ENCODE data around the gene FBXO38.

FBXO38 gene

DNA sequence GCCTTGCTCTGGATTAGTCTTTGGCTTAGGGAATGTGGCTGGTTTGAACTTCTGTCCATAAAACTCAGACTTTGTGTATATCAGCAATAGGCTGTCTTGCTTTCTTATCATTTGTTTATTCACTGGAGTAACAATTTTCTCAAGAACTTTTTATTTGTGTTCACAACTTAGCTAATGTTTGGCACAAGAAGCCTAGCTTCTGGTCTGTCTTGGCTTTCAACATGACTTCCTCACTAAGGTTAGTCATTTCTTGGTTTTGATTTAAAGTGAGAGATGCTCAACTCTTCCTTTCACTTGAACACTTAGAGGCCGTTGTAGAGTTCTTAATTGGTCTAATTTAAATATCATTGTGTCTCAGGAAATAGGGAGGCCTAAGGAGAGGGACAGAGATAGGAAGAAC, 4.9 kb downstream of the FBXO38 start:
- peak overlapping the region in 2 of 11 experiments; percentile 14 to 18; a peak in 2 of 22 replicates for H3K27ac ChIP-seq
- peaks cover 18 to 71% (median 42%) of the 10 kb centered on the region in 11 experiments; a peak in 21 of 22 replicates for H3K36me3 ChIP-seq

DNA sequence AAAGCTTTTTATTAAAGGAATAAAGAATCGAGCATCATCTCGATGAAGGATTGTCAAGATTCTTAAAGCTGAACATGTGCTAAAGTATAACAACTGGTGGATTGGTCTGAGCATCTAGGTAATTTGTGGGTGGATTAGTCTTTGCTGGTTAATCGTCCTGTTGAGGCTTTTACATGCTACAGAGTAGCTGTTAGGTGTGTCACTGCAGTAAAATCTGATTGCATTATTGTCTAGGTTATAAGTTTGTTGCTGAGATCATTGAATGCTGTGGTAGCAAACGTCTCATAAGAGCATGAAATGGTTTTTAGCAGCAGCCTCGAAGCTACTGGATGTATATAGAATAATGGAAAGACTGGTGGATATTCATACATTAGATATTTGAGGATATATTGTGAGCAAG, 7.2 kb downstream of the FBXO38 start:
- Histone ChIP-seq H3K4me3 (no peak overlapping the region), H3K9me3 (replicated peaks in 1 of 11) (no peaks in the 10 kb centered on the region), H3K9ac (peak overlapping the region in 2 of 11 experiments; percentile 17 to 23; a peak in 2 of 22 replicates), H3K27ac (peak overlapping the region in 1 of 11 experiments; percentile 29; a peak in 1 of 22 replicates), H3K4me1 (peaks cover 5 to 96% (median 15%) of the 10 kb centered on the region in 10 experiments), H3K4me2 (peak overlapping the region in 3 of 11 experiments; percentile 46 to 67 (median 54); a peak in 6 of 22 replicates), H3K27me3 (no peaks in the 10 kb centered on the region), H3K36me3 (peaks cover 32 to 90% (median 64%) of the 10 kb centered on the region in 11 experiments; a peak in 21 of 22 replicates), H4K20me1 (peaks cover 10 to 89% (median 70%) of the 10 kb centered on the region in 11 experiments; a peak in 16 of 22 replicates)
- TF ChIP-seq Cebpa-rat (IDR thresholded peaks at IDR 0.05): no peak

More for the DNA sequence above, 4.9 kb downstream of the FBXO38 start:
- H3K27me3 ChIP-seq: no peaks in the 10 kb centered on the region
- peaks cover 21 to 93% (median 31%) of the 10 kb centered on the region in 10 experiments for H3K4me1 ChIP-seq
- no peaks in the 10 kb centered on the region for H3K9me3 ChIP-seq (replicated peaks in 1 of 11)
- peaks cover 10 to 79% (median 61%) of the 10 kb centered on the region in 11 experiments; a peak in 16 of 22 replicates for H4K20me1 ChIP-seq
- no peak overlapping the region for H3K4me3 ChIP-seq
- no peak overlapping the region for H3K9ac ChIP-seq
- H3K4me2 ChIP-seq: peak overlapping the region in 4 of 11 experiments; percentile 31 to 99 (median 94); a peak in 7 of 22 replicates
- TF ChIP-seq Cebpa-rat (IDR thresholded peaks at IDR 0.05): no peak

DNA sequence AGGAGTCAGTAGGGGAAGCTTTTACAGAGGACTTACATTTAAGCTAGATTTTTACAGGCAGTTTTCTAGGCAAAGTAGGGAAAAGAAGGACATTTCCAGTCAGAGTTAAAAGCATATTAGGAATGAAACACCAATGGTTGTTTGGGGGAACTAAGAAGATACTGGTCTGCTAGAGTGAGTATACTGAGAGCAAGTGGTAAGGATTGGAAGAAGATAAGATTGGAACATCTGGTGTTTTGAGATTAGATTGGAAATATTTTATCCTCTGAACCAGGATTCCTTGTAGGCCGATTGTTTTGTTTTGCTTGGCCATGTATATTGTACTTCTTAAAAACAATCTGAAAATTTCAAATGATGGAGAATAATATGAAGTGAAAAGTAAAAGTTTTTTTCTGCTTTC, 7.7 kb downstream of the FBXO38 start:
- TF ChIP-seq Cebpa-rat (IDR thresholded peaks at IDR 0.05): no peak
- no peaks in the 10 kb centered on the region for H3K9me3 ChIP-seq (replicated peaks in 1 of 11)
- peaks cover 0 to 94% (median 10%) of the 10 kb centered on the region in 10 experiments; a peak in 15 of 20 replicates for H3K4me1 ChIP-seq
- H3K27me3 ChIP-seq: no peaks in the 10 kb centered on the region
- H3K27ac ChIP-seq: peak overlapping the region in 3 of 11 experiments; percentile 29 to 42 (median 31); a peak in 4 of 22 replicates
- H3K9ac ChIP-seq: peak overlapping the region in 4 of 11 experiments; percentile 2 to 23 (median 16); a peak in 3 of 22 replicates
- H3K36me3 ChIP-seq: peaks cover 36 to 90% (median 68%) of the 10 kb centered on the region in 11 experiments; a peak in 21 of 22 replicates
- no peak overlapping the region for H3K4me3 ChIP-seq
- H3K4me2 ChIP-seq: peak overlapping the region in 3 of 11 experiments; percentile 46 to 67 (median 54); a peak in 6 of 22 replicates
- peaks cover 10 to 85% (median 70%) of the 10 kb centered on the region in 11 experiments; a peak in 16 of 22 replicates for H4K20me1 ChIP-seq

DNA sequence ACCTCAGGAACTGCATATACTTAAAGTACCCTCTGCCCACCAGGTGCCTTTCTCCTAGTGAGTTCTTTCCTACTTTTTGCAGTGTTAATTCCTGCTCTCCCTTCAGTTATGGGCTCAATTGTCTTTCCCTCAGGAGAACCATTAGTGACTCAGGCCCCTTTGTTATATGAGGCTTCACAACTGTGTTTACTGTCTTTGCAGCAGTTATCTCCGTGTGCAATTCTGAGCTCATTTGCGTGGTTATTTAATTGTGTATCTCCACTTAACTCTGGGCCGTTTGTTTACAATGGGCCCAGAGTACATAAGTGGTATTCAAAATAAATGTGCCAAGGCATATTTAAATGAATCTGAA, 9.6 kb downstream of the FBXO38 start:
- H3K27ac ChIP-seq: no peak overlapping the region; a peak in 1 of 22 replicates
- H3K9ac ChIP-seq: no peak overlapping the region
- H3K36me3 ChIP-seq: peaks cover 45 to 92% (median 67%) of the 10 kb centered on the region in 11 experiments

DNA sequence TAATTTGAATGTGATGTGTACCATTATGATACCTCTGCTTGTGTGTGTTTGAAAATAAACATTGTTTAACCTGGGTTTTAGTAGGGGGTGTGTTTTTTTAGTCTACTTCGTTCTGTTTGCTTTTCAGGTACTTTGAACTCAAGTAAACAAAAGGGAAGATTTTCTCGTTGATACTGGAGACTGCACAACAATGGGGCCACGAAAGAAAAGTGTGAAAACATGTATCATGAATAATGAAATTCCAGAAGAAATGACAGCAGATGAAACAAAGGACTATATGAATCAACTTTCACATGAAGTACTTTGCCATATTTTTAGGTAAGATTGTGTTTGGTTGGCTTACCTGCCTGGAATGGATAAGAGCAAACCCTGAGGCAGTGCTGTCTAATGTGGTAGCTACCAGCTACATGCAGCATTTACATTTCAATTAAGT, 10.8 kb downstream of the FBXO38 start:
- Histone ChIP-seq H3K27ac (no peak overlapping the region), H3K27me3 (no peaks in the 10 kb centered on the region), H4K20me1 (peaks cover 10 to 56% (median 45%) of the 10 kb centered on the region in 11 experiments; a peak in 16 of 22 replicates), H3K9me3 (replicated peaks in 1 of 11) (peaks cover 0 to 5% (median 0%) of the 10 kb centered on the region in 11 experiments; a peak in 1 of 22 replicates), H3K4me3 (no peak overlapping the region), H3K4me1 (peaks cover 0 to 87% (median 13%) of the 10 kb centered on the region in 10 experiments; a peak in 14 of 20 replicates), H3K36me3 (peaks cover 46 to 92% (median 67%) of the 10 kb centered on the region in 11 experiments), H3K9ac (no peak overlapping the region), H3K4me2 (peak overlapping the region in 1 of 11 experiments; percentile 67; a peak in 1 of 22 replicates)
- TF ChIP-seq Cebpa-rat (IDR thresholded peaks at IDR 0.05): no peak

More for the DNA sequence above, 9.6 kb downstream of the FBXO38 start:
- no peak for TF ChIP-seq Cebpa-rat (IDR thresholded peaks at IDR 0.05)
- Histone ChIP-seq H4K20me1 (peaks cover 10 to 68% (median 57%) of the 10 kb centered on the region in 11 experiments; a peak in 16 of 22 replicates), H3K27me3 (no peaks in the 10 kb centered on the region), H3K4me2 (peak overlapping the region in 2 of 11 experiments; percentile 29 to 67; a peak in 5 of 22 replicates), H3K4me3 (no peak overlapping the region), H3K9me3 (replicated peaks in 1 of 11) (peaks cover 0 to 5% (median 0%) of the 10 kb centered on the region in 11 experiments; a peak in 1 of 22 replicates), H3K4me1 (peaks cover 0 to 87% (median 10%) of the 10 kb centered on the region in 10 experiments; a peak in 14 of 20 replicates)

DNA sequence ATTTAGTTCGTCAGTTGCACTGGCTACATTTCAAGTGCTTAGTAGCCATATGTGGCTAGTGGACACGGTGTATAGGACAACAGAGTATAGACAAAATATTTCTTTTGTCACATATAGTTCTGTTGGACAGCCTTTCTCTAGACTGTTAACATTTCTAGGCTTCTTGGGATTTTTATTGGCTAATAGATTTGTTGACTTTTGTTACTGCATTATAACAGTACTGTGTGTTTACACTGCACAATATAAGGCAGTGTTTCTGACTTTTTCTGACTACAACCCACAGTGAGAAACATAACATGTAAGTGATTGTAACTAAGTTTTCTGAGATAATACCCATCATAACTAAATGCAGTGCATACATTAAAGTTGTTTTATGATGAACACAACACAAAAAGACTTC, 11.3 kb downstream of the FBXO38 start:
- H3K4me1 ChIP-seq: peaks cover 0 to 87% (median 14%) of the 10 kb centered on the region in 10 experiments; a peak in 14 of 20 replicates

DNA sequence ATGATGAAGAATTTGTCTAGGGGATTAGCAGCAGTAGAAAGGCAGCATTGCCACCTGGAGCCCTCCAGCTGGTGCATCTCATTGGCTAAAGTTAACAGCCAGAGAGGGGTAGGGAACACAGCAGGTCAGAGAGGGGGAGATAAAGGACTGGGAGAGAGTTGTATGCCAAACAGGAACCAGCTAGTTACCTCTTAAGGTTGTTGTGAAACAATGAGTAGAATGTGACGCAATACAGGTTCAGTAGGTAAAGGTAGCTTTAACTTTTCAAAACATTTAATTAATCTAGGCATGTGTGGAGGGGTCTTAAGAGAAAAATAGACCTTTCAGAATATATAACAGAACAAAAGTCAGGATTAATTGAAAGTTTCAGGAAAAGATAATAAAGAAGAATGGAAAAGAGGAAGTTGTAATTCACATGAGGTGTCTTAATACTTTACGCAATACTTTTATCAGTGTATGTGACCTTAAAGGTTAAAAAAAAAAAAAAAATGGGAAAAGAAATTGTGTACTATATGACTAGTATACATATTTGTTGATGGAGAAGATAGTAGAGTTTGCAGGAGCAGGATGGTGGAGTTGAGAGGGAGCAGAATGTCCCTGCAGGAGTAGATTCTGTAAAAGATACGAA, 14.3 kb downstream of the FBXO38 start:
- Histone ChIP-seq H3K27me3 (no peaks in the 10 kb centered on the region), H3K9ac (no peak overlapping the region; a peak in 1 of 22 replicates), H3K36me3 (peaks cover 69 to 99% (median 86%) of the 10 kb centered on the region in 11 experiments), H3K9me3 (replicated peaks in 1 of 11) (peaks cover 0 to 5% (median 0%) of the 10 kb centered on the region in 11 experiments; a peak in 1 of 22 replicates), H3K4me2 (peak overlapping the region in 8 of 11 experiments; percentile 40 to 90 (median 64); a peak in 15 of 22 replicates), H3K4me1 (peaks cover 16 to 87% (median 41%) of the 10 kb centered on the region in 10 experiments; a peak in 19 of 20 replicates), H3K4me3 (no peak overlapping the region), H4K20me1 (peaks cover 5 to 21% (median 13%) of the 10 kb centered on the region in 11 experiments; a peak in 15 of 22 replicates), H3K27ac (peak overlapping the region in 8 of 11 experiments; percentile 20 to 86 (median 52); a peak in 13 of 22 replicates)
- TF ChIP-seq Cebpa-rat (IDR thresholded peaks at IDR 0.05): peak in 6 of 11 experiments; percentile 49 to 89 (median 59); a peak in 10 of 22 replicates

More for the DNA sequence above, 11.3 kb downstream of the FBXO38 start:
- peaks cover 0 to 5% (median 0%) of the 10 kb centered on the region in 11 experiments; a peak in 1 of 22 replicates for H3K9me3 ChIP-seq (replicated peaks in 1 of 11)
- peaks cover 50 to 92% (median 68%) of the 10 kb centered on the region in 11 experiments for H3K36me3 ChIP-seq
- no peak overlapping the region for H3K4me3 ChIP-seq
- H3K27me3 ChIP-seq: no peaks in the 10 kb centered on the region
- TF ChIP-seq Cebpa-rat (IDR thresholded peaks at IDR 0.05): no peak
- no peak overlapping the region for H3K9ac ChIP-seq
- no peak overlapping the region for H3K27ac ChIP-seq
- 0 out of 22 replicates have a peak overlapping the region, but pooled peaks of 1 of the 11 experiments have one; percentile 67 for H3K4me2 ChIP-seq
- H4K20me1 ChIP-seq: peaks cover 10 to 52% (median 40%) of the 10 kb centered on the region in 11 experiments; a peak in 16 of 22 replicates

DNA sequence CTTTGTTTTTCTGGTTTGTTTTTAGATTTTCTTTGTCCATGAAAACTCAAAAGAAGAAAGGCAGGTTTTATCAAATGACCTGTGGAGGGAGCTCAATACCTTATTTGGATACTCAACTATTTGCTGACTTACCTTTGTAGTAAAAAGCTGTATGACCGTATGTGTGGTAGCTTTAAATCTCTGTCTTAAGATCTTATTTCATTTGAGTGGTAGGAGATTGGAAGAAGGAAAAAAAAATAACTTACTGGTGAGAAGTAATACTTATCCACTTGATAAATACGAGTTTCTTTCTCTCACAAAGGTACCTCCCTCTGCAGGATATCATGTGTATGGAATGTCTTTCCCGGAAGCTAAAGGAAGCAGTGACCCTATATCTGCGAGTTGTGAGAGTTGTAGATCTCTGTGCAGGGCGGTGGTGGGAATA, 15.0 kb downstream of the FBXO38 start:
- Histone ChIP-seq H3K4me2 (peak overlapping the region in 4 of 11 experiments; percentile 56 to 90 (median 68); a peak in 5 of 22 replicates), H3K36me3 (peaks cover 69 to 95% (median 87%) of the 10 kb centered on the region in 11 experiments), H3K9me3 (replicated peaks in 1 of 11) (peaks cover 0 to 5% (median 0%) of the 10 kb centered on the region in 11 experiments; a peak in 1 of 22 replicates), H3K27me3 (no peaks in the 10 kb centered on the region), H3K4me1 (peaks cover 21 to 87% (median 46%) of the 10 kb centered on the region in 10 experiments; a peak in 19 of 20 replicates), H3K27ac (peak overlapping the region in 8 of 11 experiments; percentile 1 to 86 (median 45); a peak in 10 of 22 replicates), H3K4me3 (no peak overlapping the region), H3K9ac (no peak overlapping the region; a peak in 1 of 22 replicates), H4K20me1 (peaks cover 0 to 16% (median 6%) of the 10 kb centered on the region in 11 experiments; a peak in 13 of 22 replicates)
- no peak for TF ChIP-seq Cebpa-rat (IDR thresholded peaks at IDR 0.05)

All from BLaER1 treated with 17β-estradiol and CSF1 and Interleukin-3, amounts not matched to agents 10 nM and 100 nM (cell line).